K562 (cell line): ENCODE measurements around the gene KLK6.

Source experiments
- BRCA1 ChIP-seq, 2 experiments: fragments of 450-650 bp in 1 of 2; sonication (generic) in 1 of 2; formaldehyde crosslinking in 1 of 2; IDR thresholded peaks; 2 replicates each; pipeline versions ENCODE4 v1.5.0 to v1.6.1; 2017 to 2020; ENCODE audit warnings: mild to moderate bottlenecking in 1 of 2, missing genetic modification reagents in 1 of 2
- FOXK1 ChIP-seq: sonication (generic); formaldehyde crosslinking; IDR thresholded peaks from 2 replicates; pipeline ENCODE4 v1.8.0; 2022; ENCODE audit warnings: missing genetic modification reagents, mild to moderate bottlenecking, borderline replicate concordance
- HDAC6 ChIP-seq: IDR thresholded peaks from 2 replicates; pipeline ENCODE4 v1.6.1; 2012; ENCODE audit warnings: low read depth, mild to moderate bottlenecking, control low read depth, inconsistent platforms, low read length, moderate library complexity
- MXI1 ChIP-seq: IDR thresholded peaks from 2 replicates; pipeline ENCODE4 v1.6.1; 2011; ENCODE audit warnings: low read depth, mild to moderate bottlenecking, improper control_type of control experiment, low read length
- TF ChIP-seq, protein P1 (sequence below): fragments of 450-650 bp; IDR thresholded peaks from one replicate; pipeline ENCODE4 v1.6.1; 2018; ENCODE audit warnings: mild to moderate bottlenecking, moderate library complexity; ENCODE audit not compliant: partially characterized antibody
- TF ChIP-seq, protein P2 (sequence below), 2 experiments: fragments of 450-650 bp; formaldehyde crosslinking in 1 of 2; IDR thresholded peaks; 2 replicates each; pipeline versions ENCODE4 v1.4.0 to v1.6.1; 2014 to 2020; ENCODE audit warnings: mild to moderate bottlenecking in 2 of 2, borderline replicate concordance in 1 of 2, low read depth in 1 of 2

DNA sequence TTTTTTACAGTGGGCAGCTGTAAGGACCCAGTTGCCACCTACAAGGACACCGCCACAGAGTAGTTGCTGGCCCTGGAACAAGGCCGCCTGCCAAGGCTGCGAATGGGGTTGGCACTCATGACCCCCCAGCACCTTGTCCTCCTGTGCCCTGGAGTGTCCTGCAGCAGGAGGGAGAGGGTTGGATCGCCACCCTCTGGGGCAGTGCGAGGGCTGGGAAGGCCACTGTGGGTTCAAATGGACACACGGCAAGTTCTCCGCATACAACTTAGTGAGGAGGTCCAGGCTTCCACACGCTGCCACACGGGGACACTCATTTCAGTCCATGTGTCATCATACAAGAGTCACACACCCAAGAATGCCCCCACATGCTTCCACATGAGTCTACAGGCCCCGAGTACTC lies 31.0 kb upstream of the KLK6 start:
- TF ChIP-seq, protein P1, sequence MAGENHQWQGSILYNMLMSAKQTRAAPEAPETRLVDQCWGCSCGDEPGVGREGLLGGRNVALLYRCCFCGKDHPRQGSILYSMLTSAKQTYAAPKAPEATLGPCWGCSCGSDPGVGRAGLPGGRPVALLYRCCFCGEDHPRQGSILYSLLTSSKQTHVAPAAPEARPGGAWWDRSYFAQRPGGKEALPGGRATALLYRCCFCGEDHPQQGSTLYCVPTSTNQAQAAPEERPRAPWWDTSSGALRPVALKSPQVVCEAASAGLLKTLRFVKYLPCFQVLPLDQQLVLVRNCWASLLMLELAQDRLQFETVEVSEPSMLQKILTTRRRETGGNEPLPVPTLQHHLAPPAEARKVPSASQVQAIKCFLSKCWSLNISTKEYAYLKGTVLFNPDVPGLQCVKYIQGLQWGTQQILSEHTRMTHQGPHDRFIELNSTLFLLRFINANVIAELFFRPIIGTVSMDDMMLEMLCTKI, result no peak
- no peak for TF ChIP-seq HDAC6
- TF ChIP-seq MXI1, result no peak
- TF ChIP-seq BRCA1 (IDR thresholded peaks at IDR 0.05), result no peak
- TF ChIP-seq BRCA1 (CRISPR knock-in tag; IDR thresholded peaks at IDR 0.05), result no peak
- TF ChIP-seq, protein P2, sequence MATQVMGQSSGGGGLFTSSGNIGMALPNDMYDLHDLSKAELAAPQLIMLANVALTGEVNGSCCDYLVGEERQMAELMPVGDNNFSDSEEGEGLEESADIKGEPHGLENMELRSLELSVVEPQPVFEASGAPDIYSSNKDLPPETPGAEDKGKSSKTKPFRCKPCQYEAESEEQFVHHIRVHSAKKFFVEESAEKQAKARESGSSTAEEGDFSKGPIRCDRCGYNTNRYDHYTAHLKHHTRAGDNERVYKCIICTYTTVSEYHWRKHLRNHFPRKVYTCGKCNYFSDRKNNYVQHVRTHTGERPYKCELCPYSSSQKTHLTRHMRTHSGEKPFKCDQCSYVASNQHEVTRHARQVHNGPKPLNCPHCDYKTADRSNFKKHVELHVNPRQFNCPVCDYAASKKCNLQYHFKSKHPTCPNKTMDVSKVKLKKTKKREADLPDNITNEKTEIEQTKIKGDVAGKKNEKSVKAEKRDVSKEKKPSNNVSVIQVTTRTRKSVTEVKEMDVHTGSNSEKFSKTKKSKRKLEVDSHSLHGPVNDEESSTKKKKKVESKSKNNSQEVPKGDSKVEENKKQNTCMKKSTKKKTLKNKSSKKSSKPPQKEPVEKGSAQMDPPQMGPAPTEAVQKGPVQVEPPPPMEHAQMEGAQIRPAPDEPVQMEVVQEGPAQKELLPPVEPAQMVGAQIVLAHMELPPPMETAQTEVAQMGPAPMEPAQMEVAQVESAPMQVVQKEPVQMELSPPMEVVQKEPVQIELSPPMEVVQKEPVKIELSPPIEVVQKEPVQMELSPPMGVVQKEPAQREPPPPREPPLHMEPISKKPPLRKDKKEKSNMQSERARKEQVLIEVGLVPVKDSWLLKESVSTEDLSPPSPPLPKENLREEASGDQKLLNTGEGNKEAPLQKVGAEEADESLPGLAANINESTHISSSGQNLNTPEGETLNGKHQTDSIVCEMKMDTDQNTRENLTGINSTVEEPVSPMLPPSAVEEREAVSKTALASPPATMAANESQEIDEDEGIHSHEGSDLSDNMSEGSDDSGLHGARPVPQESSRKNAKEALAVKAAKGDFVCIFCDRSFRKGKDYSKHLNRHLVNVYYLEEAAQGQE (IDR thresholded peaks at IDR 0.05; ENCODE audit: borderline replicate concordance), result no peak
- TF ChIP-seq, protein P2 (CRISPR knock-in tag; IDR thresholded peaks at IDR 0.05; ENCODE audit: low read depth), result no peak
- TF ChIP-seq FOXK1 (CRISPR knock-in tag), result no peak
